Hematopoietic multipotent progenitor cell treated with erythropoietin and hydrocortisone succinate and interleukin-3 and kit ligand, for 8 days (in vitro differentiated cells): Measurements from ENCODE around the gene GPAM.
A peak's percentile ranks its signal among the peaks of the same experiment; 100 is the strongest.
"Not testable (repeated sequence)": the region's sequence is repeated elsewhere in the genome, so short reads cannot be mapped to it uniquely, and the experiment has no call there.

Experiments
- DNase-seq: peaks from one replicate; pipeline ENCODE4 v3.0.0-alpha.2; 2015

GPAM gene

DNA sequence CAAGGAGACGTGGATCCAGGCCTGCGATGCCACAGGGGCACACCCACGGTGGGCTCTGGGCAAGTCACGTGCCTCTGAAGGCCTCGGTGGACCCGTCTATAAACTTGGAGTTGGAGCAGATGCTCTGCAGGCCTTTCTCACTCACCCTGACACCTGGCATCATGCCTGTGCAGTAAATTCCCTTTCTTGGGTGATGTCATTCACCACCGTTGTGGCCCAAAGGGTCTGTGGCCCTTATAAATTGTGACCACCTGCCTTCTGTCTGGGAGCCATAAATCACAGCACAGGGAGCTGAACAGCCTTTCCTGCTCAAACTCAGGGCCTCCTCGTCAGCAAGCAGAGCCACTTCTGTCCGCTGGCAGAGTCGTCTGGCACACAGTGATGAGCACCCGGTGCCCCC lies 52.2 kb downstream of the GPAM start:
- no peak for DNase-seq

DNA sequence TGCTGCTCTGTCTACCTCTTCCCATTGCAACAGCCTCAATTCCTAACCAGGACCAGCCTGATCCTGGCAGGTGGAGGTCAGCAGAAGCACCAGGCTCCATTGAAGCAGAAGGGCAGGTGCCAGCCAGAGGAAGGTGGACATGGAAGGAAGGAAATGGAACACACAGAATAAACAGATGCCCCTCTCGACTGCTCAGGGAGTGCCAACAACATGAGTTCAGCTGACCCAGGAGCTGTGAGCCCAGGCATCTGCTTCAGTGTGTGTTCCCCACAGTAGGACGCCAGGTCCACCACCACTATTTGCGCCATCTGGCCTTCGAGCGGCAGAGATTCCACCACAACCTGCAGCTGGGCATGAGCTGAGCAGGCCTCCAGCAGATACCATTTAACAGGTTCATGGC lies 56.7 kb downstream of the GPAM start:
- DNase-seq = no peak

DNA sequence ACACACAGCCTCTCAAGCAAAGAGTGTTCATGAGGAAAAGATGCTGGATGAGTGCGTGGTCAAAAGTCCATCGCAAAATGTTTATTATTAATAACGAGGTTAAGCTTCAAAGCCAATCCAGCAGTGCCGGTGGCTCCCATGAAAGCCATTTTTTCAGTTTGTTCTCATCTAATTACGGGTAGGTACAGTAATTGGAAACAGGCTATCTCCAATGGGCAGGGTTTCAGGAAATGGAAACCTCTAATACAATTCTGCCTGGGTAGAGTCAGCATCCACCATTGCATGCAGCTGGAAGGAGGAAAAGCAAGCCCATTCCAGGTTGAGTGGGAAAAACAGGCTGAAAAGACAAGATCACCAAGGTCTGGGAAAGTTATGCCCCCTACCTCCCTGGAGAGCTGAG lies 57.4 kb downstream of the GPAM start:
- DNase-seq = no peak

DNA sequence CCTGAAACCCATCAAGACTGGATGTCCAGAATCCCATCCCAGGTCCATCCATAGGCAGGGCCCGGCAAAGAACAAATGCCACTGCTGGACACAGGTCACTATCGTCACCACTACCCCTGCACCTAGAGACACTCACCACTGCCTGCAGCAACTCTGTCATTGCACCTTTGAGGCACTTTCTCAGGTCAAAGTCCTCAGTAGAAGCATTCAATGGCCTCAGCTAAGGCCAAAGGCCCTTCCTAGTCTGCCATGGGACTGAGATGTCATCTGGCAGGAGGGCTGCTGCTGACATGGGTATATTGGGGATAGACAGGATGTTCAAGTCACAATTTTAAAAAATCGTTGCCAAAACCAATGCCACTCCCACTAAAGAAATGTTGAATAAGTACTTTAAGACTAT lies 58.7 kb downstream of the GPAM start:
- no peak for DNase-seq

DNA sequence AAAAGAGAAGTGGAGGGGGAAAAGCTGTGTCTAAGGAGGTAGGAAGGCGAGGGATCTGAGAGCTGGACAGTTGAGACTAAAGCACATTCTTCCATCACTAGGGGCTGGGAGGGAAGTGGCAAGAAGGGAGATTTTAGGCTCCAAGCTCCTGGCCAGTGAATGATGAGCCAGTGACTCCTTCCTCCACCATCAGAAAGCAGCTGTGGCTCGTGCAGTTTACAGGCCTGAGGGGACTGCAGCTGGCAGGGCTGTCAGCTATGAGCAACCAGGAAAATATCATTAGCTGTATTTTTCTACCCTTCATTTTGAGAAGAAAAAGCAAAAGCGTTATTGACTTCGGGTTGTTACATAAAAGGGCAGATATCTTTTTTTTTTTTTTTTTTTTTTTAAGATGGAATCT lies 60.7 kb downstream of the GPAM start:
- no peak for DNase-seq

DNA sequence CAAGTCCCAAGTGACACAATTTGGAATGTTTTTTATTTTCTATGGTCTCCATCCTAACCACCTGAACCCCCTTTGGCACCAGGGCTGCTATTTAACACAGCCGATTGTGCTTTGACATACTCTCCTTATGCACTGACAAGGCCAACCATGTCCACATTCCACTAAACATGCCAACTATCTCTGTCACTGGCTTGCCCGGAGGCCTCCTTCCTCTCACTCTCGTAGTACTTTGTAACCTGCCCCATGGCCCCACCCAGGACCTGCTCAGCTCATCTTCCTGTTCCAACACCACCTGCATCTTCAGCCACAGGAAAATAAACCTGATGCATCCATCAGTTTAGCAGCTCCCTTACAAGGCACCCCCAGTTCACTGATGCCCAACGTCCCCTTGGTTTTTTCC lies 63.1 kb downstream of the GPAM start:
- no peak for DNase-seq

DNA sequence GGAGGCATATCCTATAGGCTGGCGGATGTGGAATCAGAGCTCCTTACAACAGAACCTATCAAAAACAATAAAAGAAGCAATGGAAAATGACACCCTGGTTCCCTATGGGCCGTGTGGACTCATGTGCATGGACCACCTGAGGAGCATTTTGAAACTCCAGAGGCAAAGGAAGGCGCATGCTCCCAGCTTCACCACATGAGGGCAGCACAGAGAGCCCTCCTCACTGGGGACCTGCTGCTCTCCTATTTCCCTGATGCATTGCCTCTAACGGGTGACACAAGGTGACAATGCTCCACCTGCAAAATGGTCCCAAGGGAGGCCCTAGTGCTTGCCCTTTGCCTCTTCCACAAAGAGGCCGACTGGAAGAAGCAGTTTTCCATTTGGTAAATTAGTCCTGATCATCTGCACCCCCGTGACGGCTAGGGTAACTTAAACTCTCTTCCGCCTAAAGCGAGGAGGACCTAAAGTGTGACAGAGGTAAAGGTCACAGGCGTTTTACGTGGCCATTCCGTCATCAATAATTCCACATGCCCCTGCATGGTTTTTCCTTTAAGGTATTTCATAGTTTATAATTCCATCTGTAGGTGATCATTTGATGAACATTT lies 67.7 kb downstream of the GPAM start:
- DNase-seq = peak; percentile 42

DNA sequence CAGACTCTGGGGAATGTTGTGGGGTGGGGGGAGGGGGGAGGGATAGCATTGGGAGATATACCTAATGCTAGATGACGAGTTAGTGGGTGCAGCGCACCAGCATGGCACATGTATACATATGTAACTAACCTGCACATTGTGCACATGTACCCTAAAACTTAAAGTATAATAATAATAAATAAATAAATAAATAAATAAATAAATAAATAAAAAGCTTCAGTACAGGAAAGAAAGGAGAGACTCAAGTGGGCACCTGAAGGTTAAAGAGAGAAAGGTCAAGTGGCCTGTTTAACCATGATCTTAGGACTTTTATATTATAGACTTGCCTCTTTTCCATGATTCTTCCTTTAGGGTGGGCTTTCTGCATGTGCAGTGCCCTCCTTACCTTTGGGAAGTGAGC lies 73.8 kb downstream of the GPAM start:
- DNase-seq = not testable (repeated sequence)
